ENCODE measurements around the gene COL9A2.

DNA sequence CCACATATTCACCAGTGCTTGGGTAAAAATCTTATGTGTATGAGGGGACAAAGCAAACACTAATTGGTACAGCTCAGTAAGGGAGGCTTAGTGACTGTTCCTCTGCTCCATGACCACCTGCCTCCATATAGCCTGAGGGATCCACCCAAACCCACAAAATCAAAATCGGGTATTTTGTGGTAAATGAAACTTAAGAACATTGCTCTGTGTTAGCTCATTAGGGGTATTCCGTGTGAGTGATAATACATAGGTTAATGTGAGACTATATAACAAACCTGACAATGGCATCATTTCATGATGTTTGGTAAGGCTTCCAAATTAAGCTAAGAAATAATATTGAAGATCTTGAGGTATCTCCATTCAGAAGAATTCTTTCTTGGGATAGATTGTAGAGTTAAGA, 25.8 kb downstream of the COL9A2 start:
- TF ChIP-seq, protein P1, sequence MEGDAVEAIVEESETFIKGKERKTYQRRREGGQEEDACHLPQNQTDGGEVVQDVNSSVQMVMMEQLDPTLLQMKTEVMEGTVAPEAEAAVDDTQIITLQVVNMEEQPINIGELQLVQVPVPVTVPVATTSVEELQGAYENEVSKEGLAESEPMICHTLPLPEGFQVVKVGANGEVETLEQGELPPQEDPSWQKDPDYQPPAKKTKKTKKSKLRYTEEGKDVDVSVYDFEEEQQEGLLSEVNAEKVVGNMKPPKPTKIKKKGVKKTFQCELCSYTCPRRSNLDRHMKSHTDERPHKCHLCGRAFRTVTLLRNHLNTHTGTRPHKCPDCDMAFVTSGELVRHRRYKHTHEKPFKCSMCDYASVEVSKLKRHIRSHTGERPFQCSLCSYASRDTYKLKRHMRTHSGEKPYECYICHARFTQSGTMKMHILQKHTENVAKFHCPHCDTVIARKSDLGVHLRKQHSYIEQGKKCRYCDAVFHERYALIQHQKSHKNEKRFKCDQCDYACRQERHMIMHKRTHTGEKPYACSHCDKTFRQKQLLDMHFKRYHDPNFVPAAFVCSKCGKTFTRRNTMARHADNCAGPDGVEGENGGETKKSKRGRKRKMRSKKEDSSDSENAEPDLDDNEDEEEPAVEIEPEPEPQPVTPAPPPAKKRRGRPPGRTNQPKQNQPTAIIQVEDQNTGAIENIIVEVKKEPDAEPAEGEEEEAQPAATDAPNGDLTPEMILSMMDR (IDR thresholded peaks at IDR 0.05): no peak
- TF ChIP-seq ZFX (IDR thresholded peaks at IDR 0.05; ENCODE audit: borderline replicate concordance): no peak
